HFF-Myc (cell line): ENCODE results near the gene RNASE9.
"Not testable (repeated sequence)": the region's sequence is repeated elsewhere in the genome, so short reads cannot be mapped to it uniquely, and the experiment has no call there.

Experiments used
- DNase-seq: peaks from one replicate; pipeline ENCODE4 v3.0.0-alpha.2; 2011; ENCODE audit warnings: low read depth; ENCODE audit errors: extremely low read depth
- H3K4me3 ChIP-seq: replicated peaks from 2 replicates; pipeline ENCODE4 v1.5.1; 2011; ENCODE audit warnings: low read depth, mild to moderate bottlenecking, control low read depth, low read length
- CTCF ChIP-seq: IDR thresholded peaks from 2 replicates; pipeline ENCODE4 v1.5.1; 2012; ENCODE audit warnings: mild to moderate bottlenecking, low read depth, low read length, control low read depth; ENCODE audit errors: missing control alignments

RNASE9 gene

GRCh38 chr14:20606190-20606901, 45.5 kb upstream of the RNASE9 start:
- no peak for DNase-seq
- TF ChIP-seq CTCF, result peak; percentile 58
- no peak overlapping the region for H3K4me3 ChIP-seq

- no peak for DNase-seq
- no peak overlapping the region for H3K4me3 ChIP-seq
- TF ChIP-seq CTCF, result no peak
These were observed 43.2 kb upstream of the RNASE9 start for GRCh38 chr14:20603813-20604690.

GRCh38 chr14:20602583-20602982, 41.7 kb upstream of the RNASE9 start:
- no peak for TF ChIP-seq CTCF
- DNase-seq, result no peak
- no peak overlapping the region for H3K4me3 ChIP-seq

- no peak for DNase-seq
- TF ChIP-seq CTCF, result no peak
- H3K4me3 ChIP-seq, result no peak overlapping the region
These were observed 40.7 kb upstream of the RNASE9 start for GRCh38 chr14:20601522-20601921.

GRCh38 chr14:20597108-20597507, 36.3 kb upstream of the RNASE9 start:
- TF ChIP-seq CTCF, result no peak
- no peak overlapping the region for H3K4me3 ChIP-seq
- DNase-seq, result no peak

- H3K4me3 ChIP-seq, DNase-seq: not testable (repeated sequence)
These were observed 34.9 kb upstream of the RNASE9 start for GRCh38 chr14:20595726-20596125.

GRCh38 chr14:20592574-20592973, 31.7 kb upstream of the RNASE9 start:
- no peak for TF ChIP-seq CTCF
- no peak for DNase-seq
- no peak overlapping the region for H3K4me3 ChIP-seq
